Neural cell (in vitro differentiated cells): Measurements from ENCODE around the gene CTSL. TPM values are rescaled to one million over a fixed set of nuclear protein-coding genes. Genes with fewer than 3 reads are reported as not detected.

ENCODE experiments used
- H2AFZ ChIP-seq: fragments of 200-600, 300-800 bp; sonication (generic), shearing (Covaris generic); 2 replicates; pipeline ENCODE4 v1.6.0; 2014; ENCODE audit warnings: low read depth, mild to moderate bottlenecking, antibody characterized with exemption, low read length, moderate library complexity
- H3F3A ChIP-seq: fragments of 200-600 bp; shearing (Covaris generic); 2 replicates; pipeline ENCODE4 v1.6.1; 2016; ENCODE audit warnings: mild to moderate bottlenecking, moderate library complexity, mixed read lengths, antibody characterized with exemption, low read length; ENCODE audit not compliant: insufficient read depth, poor library complexity, severe bottlenecking
- H3K27ac ChIP-seq: fragments of 200-600, 300-800 bp; sonication (generic), shearing (Covaris generic); 2 replicates; pipeline ENCODE4 v1.5.1; 2014; ENCODE audit warnings: mild to moderate bottlenecking, low read length, moderate library complexity
- H3K27me3 ChIP-seq: fragments of 300-800, 200-600 bp; sonication (generic), shearing (Covaris generic); 2 replicates; pipeline ENCODE4 v1.6.0; 2014; ENCODE audit warnings: mild to moderate bottlenecking, low read depth, low read length, moderate library complexity; ENCODE audit not compliant: insufficient read depth
- H3K36me3 ChIP-seq: fragments of 300-800, 200-600 bp; sonication (generic), shearing (Covaris generic); 2 replicates; pipeline ENCODE4 v1.5.1; 2014; ENCODE audit warnings: mild to moderate bottlenecking, antibody characterized with exemption, low read length, moderate library complexity; ENCODE audit not compliant: insufficient read depth
- H3K4me2 ChIP-seq: fragments of 300-800, 200-600 bp; sonication (generic), shearing (Covaris generic); 2 replicates; pipeline ENCODE4 v1.6.0; 2014; ENCODE audit warnings: mild to moderate bottlenecking, low read length
- H3K4me3 ChIP-seq: fragments of 300-800, 200-600 bp; sonication (generic), shearing (Covaris generic); 2 replicates; pipeline ENCODE4 v1.5.1; 2014; ENCODE audit warnings: mild to moderate bottlenecking, low read length, moderate library complexity
- H3K79me2 ChIP-seq: fragments of 200-600 bp; shearing (Covaris generic); replicated peaks from 2 replicates; pipeline ENCODE4 v1.6.0; 2014; ENCODE audit warnings: mild to moderate bottlenecking, low read length, moderate library complexity; ENCODE audit not compliant: insufficient read depth
- H3K9ac ChIP-seq: fragments of 300-800, 200-600 bp; sonication (generic), shearing (Covaris generic); 2 replicates; pipeline ENCODE4 v1.6.1; 2016; ENCODE audit warnings: mild to moderate bottlenecking, low read length, mixed read lengths
- H3K9me2 ChIP-seq: fragments of 200-600 bp; shearing (Covaris generic); 2 replicates; pipeline ENCODE4 v1.6.1; 2016; ENCODE audit warnings: mild to moderate bottlenecking, low read length, mixed read lengths; ENCODE audit not compliant: insufficient read depth
- H3K9me3 ChIP-seq: fragments of 200-600, 300-800 bp; sonication (generic), shearing (Covaris generic); 2 replicates; pipeline ENCODE4 v1.6.1; 2016; ENCODE audit warnings: mild to moderate bottlenecking, mixed run types, low read length, moderate library complexity, mixed read lengths
- H4K20me1 ChIP-seq: fragments of 200-600 bp; shearing (Covaris generic); 2 replicates; pipeline ENCODE4 v1.6.1; 2016; ENCODE audit warnings: mild to moderate bottlenecking, mixed run types; ENCODE audit not compliant: insufficient read depth
- CTCF ChIP-seq: fragments of 450-650 bp; IDR thresholded peaks from 2 replicates; pipeline ENCODE4 v1.5.1; 2014; ENCODE audit warnings: antibody characterized with exemption, mild to moderate bottlenecking, moderate library complexity; ENCODE audit not compliant: poor library complexity, severe bottlenecking
- EP300 ChIP-seq: fragments of 450-650 bp; conservative IDR thresholded peaks from 2 replicates; pipeline ENCODE4 v1.6.1; 2014; ENCODE audit warnings: antibody characterized with exemption, mild to moderate bottlenecking, moderate library complexity; ENCODE audit not compliant: poor library complexity, severe bottlenecking
- EZH2 ChIP-seq: fragments of 200-600, 300-800 bp; shearing (Covaris generic), sonication (generic); IDR thresholded peaks from 2 replicates; pipeline ENCODE4 v1.6.1; 2014; ENCODE audit warnings: antibody characterized with exemption, low read length, borderline replicate concordance, mild to moderate bottlenecking; ENCODE audit not compliant: insufficient read depth, poor library complexity, severe bottlenecking
- MXI1 ChIP-seq: fragments of 450-650 bp; conservative IDR thresholded peaks from 2 replicates; pipeline ENCODE4 v1.6.1; 2014; ENCODE audit warnings: antibody characterized with exemption, mild to moderate bottlenecking; ENCODE audit not compliant: poor library complexity, severe bottlenecking
- POLR2AphosphoS5 ChIP-seq: IDR thresholded peaks from 2 replicates; pipeline ENCODE4 v1.6.1; 2012
- RAD21 ChIP-seq: fragments of 450-650 bp; conservative IDR thresholded peaks from 2 replicates; pipeline ENCODE4 v1.6.1; 2014; ENCODE audit warnings: antibody characterized with exemption, mild to moderate bottlenecking, moderate library complexity
- REST ChIP-seq: IDR thresholded peaks from 2 replicates; pipeline ENCODE4 v1.6.1; 2012; ENCODE audit warnings: borderline replicate concordance
- SMC3 ChIP-seq: fragments of 450-650 bp; conservative IDR thresholded peaks from 2 replicates; pipeline ENCODE4 v1.6.1; 2014; ENCODE audit warnings: antibody characterized with exemption, mild to moderate bottlenecking, moderate library complexity; ENCODE audit not compliant: poor library complexity
- TAF1 ChIP-seq: IDR thresholded peaks from 2 replicates; pipeline ENCODE4 v1.6.1; 2012; ENCODE audit warnings: low read depth
- polyA plus RNA-seq: library from polyadenylated mRNA; depleted of rRNA; stranded (reverse); fragments of >200 nt; gene quantifications from 2 replicates; pipeline ENCODE4 v1.2.3, GENCODE V29; 2014

The CTSL gene
- polyA plus RNA-seq, 1 donor from 2014 or later = 53.5 TPM

- TF ChIP-seq POLR2AphosphoS5 = no peak
These were observed 11.1 kb upstream of the CTSL start (continued) for GRCh38 chr9:87714819-87715218.

GRCh38 chr9:87716141-87716540, 9.8 kb upstream of the CTSL start:
- H3K36me3 ChIP-seq = no peaks in the 10 kb centered on the region
- H3K27ac ChIP-seq = no peak overlapping the region
- H3F3A ChIP-seq = no peaks in the 10 kb centered on the region
- H3K4me3 ChIP-seq = no peak overlapping the region
- no peaks in the 10 kb centered on the region for H3K27me3 ChIP-seq
- no peaks in the 10 kb centered on the region for H3K9me2 ChIP-seq
- no peak for TF ChIP-seq SMC3
- TF ChIP-seq TAF1 = no peak
- no peak for TF ChIP-seq CTCF
- no peak for TF ChIP-seq POLR2AphosphoS5
- no peak for TF ChIP-seq EZH2
- TF ChIP-seq MXI1 = no peak
- TF ChIP-seq REST = no peak
- no peak for TF ChIP-seq EP300
- no peak for TF ChIP-seq RAD21
- no peak overlapping the region for H3K9ac ChIP-seq
- no peak overlapping the region for H3K4me2 ChIP-seq
- H3K9me3 ChIP-seq = no peaks in the 10 kb centered on the region
- H3K79me2 ChIP-seq = no peaks in the 10 kb centered on the region
- H2AFZ ChIP-seq = no peak overlapping the region
- no peaks in the 10 kb centered on the region for H4K20me1 ChIP-seq

- H3F3A ChIP-seq = no peaks in the 10 kb centered on the region
- H3K9ac ChIP-seq = no peak overlapping the region
- no peaks in the 10 kb centered on the region for H3K79me2 ChIP-seq
- no peak overlapping the region for H3K4me2 ChIP-seq
- no peaks in the 10 kb centered on the region for H3K36me3 ChIP-seq
- TF ChIP-seq TAF1 (no peak), MXI1 (no peak), SMC3 (no peak), EZH2 (no peak), REST (no peak), RAD21 (no peak), CTCF (no peak), EP300 (no peak), POLR2AphosphoS5 (no peak)
- H4K20me1 ChIP-seq = no peaks in the 10 kb centered on the region
- H3K9me2 ChIP-seq = no peaks in the 10 kb centered on the region
- no peak overlapping the region for H3K27ac ChIP-seq
- H3K4me3 ChIP-seq = no peak overlapping the region
- H2AFZ ChIP-seq = no peak overlapping the region
- H3K9me3 ChIP-seq = no peaks in the 10 kb centered on the region
- no peaks in the 10 kb centered on the region for H3K27me3 ChIP-seq
These were observed 8.5 kb upstream of the CTSL start for GRCh38 chr9:87717456-87717855.
